B cell (primary cell): ENCODE measurements around the gene SPAG7. TPM values are rescaled to one million over a fixed set of nuclear protein-coding genes. Genes with fewer than 3 reads are reported as not detected.
"Not testable (repeated sequence)": the region's sequence is repeated elsewhere in the genome, so short reads cannot be mapped to it uniquely, and the experiment has no call there.

Source experiments
- ATAC-seq: fragments of 200-7000 bp; cut with Tn5 transposase; one replicate; pipeline ENCODE4 v1.10.0; 2021; ENCODE audit warnings: low read depth, mild to moderate bottlenecking, moderate number of reproducible peaks, moderate library complexity
- CTCF ChIA-PET: fragments of 350-600 bp; sonication (Branson Sonifier 250); formaldehyde crosslinking; loops from one replicate; lab custom pipeline; 2021; ENCODE audit warnings: antibody characterized with exemption, inconsistent platforms; lab: Charles Lee
- POLR2A ChIA-PET: fragments of 350-600 bp; sonication (Branson Sonifier 250); formaldehyde crosslinking; loops from one replicate; lab custom pipeline; 2021; ENCODE audit warnings: antibody characterized with exemption; lab: Charles Lee
- DNase-seq: peaks from one replicate; pipeline ENCODE4 v3.0.0; 2013
- H2AFZ ChIP-seq: 2 replicates; pipeline ENCODE4 v1.6.1; 2012; ENCODE audit warnings: mild to moderate bottlenecking, low read depth, low read length; ENCODE audit not compliant: insufficient read depth, poor library complexity, severe bottlenecking
- H3K27ac ChIP-seq, 2 donors: 1 replicate in 1 of 2; 2 replicates in 1 of 2; pipeline ENCODE4 v1.5.1; 2012 to 2013; ENCODE audit warnings: low read length in 2 of 2, mild to moderate bottlenecking in 2 of 2, moderate library complexity in 1 of 2
- H3K27me3 ChIP-seq, 4 experiments: fragments of 200-600 bp in 1 of 4; sonication (generic) in 1 of 4; replicated peaks in 1 of 4; 1 replicate in 2 of 4; 2 replicates in 2 of 4; pipeline versions ENCODE4 v1.6.1 to v1.7.0; 2013 to 2016; ENCODE audit warnings: low read length in 3 of 4, mild to moderate bottlenecking in 2 of 4, mixed read lengths in 1 of 4, moderate library complexity in 1 of 4; ENCODE audit not compliant: insufficient read depth in 4 of 4, control insufficient read depth in 3 of 4; ENCODE audit errors: control extremely low read depth in 1 of 4
- H3K36me3 ChIP-seq, 2 experiments: replicated peaks in 1 of 2; 1 replicate in 1 of 2; 2 replicates in 1 of 2; pipeline versions ENCODE4 v1.6.1 to v1.7.1; 2013; ENCODE audit warnings: low read length in 1 of 2; ENCODE audit not compliant: insufficient read depth in 2 of 2, control insufficient read depth in 1 of 2; ENCODE audit errors: control extremely low read depth in 1 of 2, extremely low read depth in 1 of 2
- H3K4me1 ChIP-seq, 2 donors: fragments of 200-600 bp in 1 of 2; sonication (generic) in 1 of 2; 1 replicate in 1 of 2; 2 replicates in 1 of 2; pipeline versions ENCODE4 v1.5.1 to v1.6.1; 2013 to 2017; ENCODE audit warnings: low read length in 2 of 2; ENCODE audit not compliant: control insufficient read depth in 2 of 2, insufficient read depth in 2 of 2
- H3K4me2 ChIP-seq: replicated peaks from 2 replicates; pipeline ENCODE3; 2012; ENCODE audit warnings: mild to moderate bottlenecking, low read depth, low read length; ENCODE audit not compliant: poor library complexity, severe bottlenecking
- H3K4me3 ChIP-seq, 5 experiments: fragments of 200-600 bp in 1 of 5; sonication (generic) in 1 of 5; 1 replicate in 3 of 5; 2 replicates in 2 of 5; pipeline versions ENCODE4 v1.5.1 to v1.7.0; 2011 to 2016; ENCODE audit warnings: low read length in 4 of 5, mild to moderate bottlenecking in 4 of 5, low read depth in 2 of 5, control low read depth in 1 of 5, moderate library complexity in 1 of 5; ENCODE audit not compliant: insufficient read depth in 1 of 5; ENCODE audit errors: control extremely low read depth in 1 of 5, extremely low read depth in 1 of 5
- H3K79me2 ChIP-seq: fragments of 200-600 bp; sonication (generic); one replicate; pipeline ENCODE4 v1.6.0; 2016; ENCODE audit warnings: low read length; ENCODE audit not compliant: control insufficient read depth, insufficient read depth
- H3K9ac ChIP-seq: fragments of 200-600 bp; sonication (generic); 2 replicates; pipeline ENCODE4 v1.6.1; 2017; ENCODE audit warnings: mild to moderate bottlenecking, low read length, moderate library complexity
- H3K9me3 ChIP-seq, 3 donors: one replicate each; pipeline versions ENCODE4 v1.6.1 to v1.7.1; 2013; ENCODE audit warnings: low read length in 2 of 3; ENCODE audit not compliant: control insufficient read depth in 2 of 3, insufficient read depth in 1 of 3; ENCODE audit errors: control extremely low read depth in 1 of 3
- H4K20me1 ChIP-seq: 2 replicates; pipeline ENCODE4 v1.6.0; 2012; ENCODE audit warnings: mild to moderate bottlenecking, low read length; ENCODE audit not compliant: insufficient read depth, control insufficient read depth, poor library complexity, severe bottlenecking
- H3K27ac Mint-ChIP-seq: one replicate; pipeline ENCODE4 v1.8.0; 2021; ENCODE audit warnings: mixed read lengths
- H3K27me3 Mint-ChIP-seq: one replicate; pipeline ENCODE4 v1.8.0; 2021; ENCODE audit warnings: mixed read lengths
- H3K4me1 Mint-ChIP-seq: one replicate; pipeline ENCODE4 v1.8.0; 2021; ENCODE audit warnings: mixed read lengths
- H3K4me3 Mint-ChIP-seq: one replicate; pipeline ENCODE4 v1.8.0; 2021; ENCODE audit warnings: mixed read lengths
- H3K9me3 Mint-ChIP-seq: one replicate; pipeline ENCODE4 v1.8.0; 2022; ENCODE audit warnings: mixed read lengths; ENCODE audit not compliant: insufficient read depth
- CTCF ChIP-seq: fragments of 200-600 bp; IDR thresholded peaks from one replicate; pipeline ENCODE4 v1.8.0; 2022; ENCODE audit warnings: antibody characterized with exemption, mild to moderate bottlenecking
- EZH2 ChIP-seq: IDR thresholded peaks from 2 replicates; pipeline ENCODE4 v1.6.1; 2012; ENCODE audit warnings: borderline replicate concordance, low read depth, mild to moderate bottlenecking, moderate library complexity, low read length; ENCODE audit not compliant: insufficient read depth, poor library complexity, severe bottlenecking
- WGBS: methylation state at CpG from one replicate; pipeline ENCODE4 v1.1.5; 2013; ENCODE audit warnings: missing lambda C conversion rate; ENCODE audit not compliant: insufficient coverage; 5-methylcytosine and 5-hydroxymethylcytosine counted together
- intact Hi-C: fragments of 100-400 bp; cut with micrococcal nuclease; formaldehyde crosslinking; loops from one replicate; pipeline ENCODE4 v1.10.0; 2022
- polyA plus RNA-seq: library from polyadenylated mRNA; depleted of rRNA; stranded (reverse); fragments of >200 nt; gene quantifications from 2 replicates; pipeline ENCODE4 v1.2.3, GENCODE V29; 2012
- total RNA-seq, 2 donors: library from RNA; stranded (reverse); fragments of 120-200 nt in 1 of 2; gene quantifications; 1 replicate in 1 of 2; 2 replicates in 1 of 2; pipeline versions ENCODE4 v1.2.3 to v1.2.4, GENCODE V29; 2013 to 2022

Gene SPAG7
- total and polyA plus RNA-seq, 2 donors (not counting 1 experiment from before 2014, with no cell fraction given) = 43.4 to 52.5 TPM

- no peaks in the 10 kb centered on the region for H4K20me1 ChIP-seq
- no peaks in the 10 kb centered on the region for H3K4me1 ChIP-seq
- ChIA-PET POLR2A (no interaction called here), CTCF (interaction anchor here (0.7 kb wide), 2 partner anchors 20 to 28 kb away, joined by 3 to 9 read pairs; partner anchors contain the start of gene C17orf107)
- Mint-ChIP-seq H3K4me3 (no peak overlapping the region), H3K4me1 (no peaks in the 10 kb centered on the region), H3K27ac (no peak overlapping the region), H3K9me3 (no peaks in the 10 kb centered on the region), H3K27me3 (no peaks in the 10 kb centered on the region)
- no peaks in the 10 kb centered on the region for H3K36me3 ChIP-seq
- no peaks in the 10 kb centered on the region for H3K79me2 ChIP-seq
- DNase-seq (no peak), ATAC-seq (no peak)
- no peak overlapping the region for H3K4me2 ChIP-seq
- H3K27me3 ChIP-seq = no peaks in the 10 kb centered on the region
- intact Hi-C loops = no loop called here
- H2AFZ ChIP-seq = no peak overlapping the region
- no peak overlapping the region for H3K4me3 ChIP-seq
- no peaks in the 10 kb centered on the region for H3K9me3 ChIP-seq
- no peak overlapping the region for H3K27ac ChIP-seq
- TF ChIP-seq CTCF = no peak
- no peak for TF ChIP-seq EZH2
- 89% methylated on average over 4 of the region's 8 CpGs for WGBS
- no peak overlapping the region for H3K9ac ChIP-seq
Measured at GRCh38 chr17:4919511-4920047, 48.0 kb downstream of the SPAG7 start.

- 100% methylated on average over 2 of the region's 4 CpGs for WGBS
- H3K4me1 ChIP-seq, H3K9me3 Mint-ChIP-seq, H3K9ac ChIP-seq, H3K4me1 Mint-ChIP-seq, H3K27me3 Mint-ChIP-seq, H3K36me3 ChIP-seq, H3K4me3 Mint-ChIP-seq, H3K27me3 ChIP-seq, H3K79me2 ChIP-seq, ATAC-seq, intact Hi-C loops, DNase-seq, H3K4me2 ChIP-seq, POLR2A ChIA-PET, H2AFZ ChIP-seq, H3K27ac ChIP-seq, H4K20me1 ChIP-seq, H3K9me3 ChIP-seq, H3K27ac Mint-ChIP-seq, H3K4me3 ChIP-seq: not testable (repeated sequence)
- CTCF ChIA-PET = interaction anchor here (1.1 kb wide), 1 partner anchor 11 kb away, joined by 3 read pairs; the partner anchor contains the start of gene CHRNE
Measured at GRCh38 chr17:4914551-4914950, 53.1 kb downstream of the SPAG7 start.
